ENCODE results near the gene ARSI. TPM values are rescaled to one million over a fixed set of nuclear protein-coding genes. Genes with fewer than 3 reads are reported as not detected.

Gene ARSI
- total RNA-seq = 1 to 10 TPM; 2.7 to 5.4 (median 3.9) TPM

DNA sequence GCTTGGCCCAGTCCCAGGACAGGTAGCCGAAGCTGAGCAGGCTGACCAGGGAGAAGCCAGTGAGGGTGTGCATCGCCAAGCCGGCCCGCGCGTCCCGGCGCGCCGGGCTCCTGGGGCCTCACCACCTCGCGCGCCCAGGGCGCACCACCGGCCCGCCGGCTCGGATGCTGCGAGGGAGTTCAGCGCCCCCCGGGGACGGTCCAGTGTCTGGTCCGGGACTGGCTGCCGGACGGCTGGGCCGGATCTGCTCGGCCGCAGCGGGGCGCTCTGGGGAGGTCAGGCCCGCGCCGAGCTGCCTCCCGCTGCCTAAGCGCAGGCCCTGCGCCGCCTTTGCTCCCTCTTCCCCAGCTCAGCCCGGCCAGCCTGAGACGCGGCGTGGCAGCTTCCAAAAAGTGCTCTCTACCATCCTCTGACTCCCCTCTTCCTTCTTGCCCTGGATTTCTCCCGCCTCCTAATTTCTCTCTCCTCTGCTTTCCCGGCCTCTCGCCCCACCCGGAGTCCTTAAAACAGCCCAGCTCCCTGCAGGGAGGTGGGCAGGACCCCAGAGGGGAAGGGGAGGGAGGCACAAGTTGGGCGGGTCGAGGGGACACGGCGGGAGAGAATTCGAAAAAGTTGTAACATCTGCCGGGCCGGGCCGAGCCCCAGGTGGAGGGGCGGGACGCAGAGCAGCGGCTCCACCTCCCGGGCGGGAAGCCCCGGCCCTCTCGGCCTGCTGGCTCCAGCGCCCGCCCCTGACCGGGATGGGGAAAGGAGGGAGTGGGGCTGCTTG lies at the start of gene ARSI:
ARSI (minus strand) TSS at position 605 of the 769 bp plus-strand sequence; CDS start at position 73, 532 bp downstream.
- 0% methylated on average over 29 of the region's 63 CpGs for WGBS
- TF ChIP-seq, protein P1, sequence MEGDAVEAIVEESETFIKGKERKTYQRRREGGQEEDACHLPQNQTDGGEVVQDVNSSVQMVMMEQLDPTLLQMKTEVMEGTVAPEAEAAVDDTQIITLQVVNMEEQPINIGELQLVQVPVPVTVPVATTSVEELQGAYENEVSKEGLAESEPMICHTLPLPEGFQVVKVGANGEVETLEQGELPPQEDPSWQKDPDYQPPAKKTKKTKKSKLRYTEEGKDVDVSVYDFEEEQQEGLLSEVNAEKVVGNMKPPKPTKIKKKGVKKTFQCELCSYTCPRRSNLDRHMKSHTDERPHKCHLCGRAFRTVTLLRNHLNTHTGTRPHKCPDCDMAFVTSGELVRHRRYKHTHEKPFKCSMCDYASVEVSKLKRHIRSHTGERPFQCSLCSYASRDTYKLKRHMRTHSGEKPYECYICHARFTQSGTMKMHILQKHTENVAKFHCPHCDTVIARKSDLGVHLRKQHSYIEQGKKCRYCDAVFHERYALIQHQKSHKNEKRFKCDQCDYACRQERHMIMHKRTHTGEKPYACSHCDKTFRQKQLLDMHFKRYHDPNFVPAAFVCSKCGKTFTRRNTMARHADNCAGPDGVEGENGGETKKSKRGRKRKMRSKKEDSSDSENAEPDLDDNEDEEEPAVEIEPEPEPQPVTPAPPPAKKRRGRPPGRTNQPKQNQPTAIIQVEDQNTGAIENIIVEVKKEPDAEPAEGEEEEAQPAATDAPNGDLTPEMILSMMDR (IDR thresholded peaks at IDR 0.05) = no peak
- TF ChIP-seq POLR2A (IDR thresholded peaks at IDR 0.05) (no peak), EP300 (IDR thresholded peaks at IDR 0.05) (no peak), POLR2AphosphoS5 (IDR thresholded peaks at IDR 0.05) (no peak)
- DNase-seq (ENCODE audit: low spot score in 2 of 2) = no peak
- H3K9me3 ChIP-seq = no peaks in the 10 kb centered on the region
- peaks cover 32% of the 10 kb centered on the region for H3K4me1 ChIP-seq
- no peaks in the 10 kb centered on the region for H3K36me3 ChIP-seq
- H3K27ac ChIP-seq = no peak within 1 kb of the TSS
- peak within 1 kb of the TSS; percentile 47 for H3K4me3 ChIP-seq
- H3K27me3 ChIP-seq = peaks cover 13% of the 10 kb centered on the region

DNA sequence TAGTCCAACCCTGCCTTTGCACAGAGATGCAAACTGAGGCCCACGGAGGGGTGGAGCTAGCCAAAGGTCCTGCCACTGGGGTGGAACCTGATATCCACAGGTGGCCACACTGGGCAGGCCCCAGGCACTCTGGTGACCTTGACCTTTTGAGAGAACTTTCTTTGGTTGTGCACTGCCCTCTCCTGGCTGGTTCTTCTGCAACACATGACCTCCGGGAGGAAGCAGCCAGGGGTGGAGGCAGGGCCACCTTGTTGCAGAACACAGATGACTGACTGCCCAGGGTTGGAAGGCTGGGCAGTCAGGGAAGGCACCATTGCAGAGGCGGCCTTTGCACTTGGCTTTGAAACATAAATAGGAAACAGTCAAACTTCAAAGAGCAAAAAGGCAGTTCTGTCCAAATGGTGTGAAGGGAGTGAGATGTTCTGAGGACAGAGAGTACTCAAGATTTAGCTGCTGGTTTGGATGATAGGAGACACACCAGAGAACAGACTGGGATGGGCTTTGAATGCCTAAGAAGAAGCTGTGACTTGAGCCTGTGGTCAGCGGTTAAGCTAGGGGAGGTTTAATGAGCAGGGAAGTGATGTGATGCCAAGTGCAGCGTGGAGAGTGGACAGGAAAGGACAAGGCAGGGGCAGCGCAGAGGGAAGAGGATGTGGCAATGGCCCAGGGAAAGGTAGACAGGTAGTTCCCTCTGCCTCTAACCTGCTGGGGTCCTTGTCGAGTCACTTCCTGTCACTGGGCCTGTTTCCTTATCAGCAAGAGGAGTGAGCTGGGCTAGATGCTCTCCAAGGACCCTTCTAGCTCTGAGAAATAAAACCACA lies 48.0 kb upstream of the ARSI start:
- H3K27ac ChIP-seq = no peak overlapping the region
- H3K4me1 ChIP-seq = no peaks in the 10 kb centered on the region
- H3K36me3 ChIP-seq = no peaks in the 10 kb centered on the region
- no peak for DNase-seq (ENCODE audit: low spot score in 2 of 2)
- no peaks in the 10 kb centered on the region for H3K9me3 ChIP-seq
- H3K27me3 ChIP-seq = no peaks in the 10 kb centered on the region
- H3K4me3 ChIP-seq = no peak overlapping the region
- WGBS = 62% methylated on average over 6 of the region's 7 CpGs
- TF ChIP-seq, protein P1 (IDR thresholded peaks at IDR 0.05) = peak; percentile 21 to 45
- TF ChIP-seq POLR2A (IDR thresholded peaks at IDR 0.05) (no peak), EP300 (IDR thresholded peaks at IDR 0.05) (no peak), POLR2AphosphoS5 (IDR thresholded peaks at IDR 0.05) (no peak)

DNA sequence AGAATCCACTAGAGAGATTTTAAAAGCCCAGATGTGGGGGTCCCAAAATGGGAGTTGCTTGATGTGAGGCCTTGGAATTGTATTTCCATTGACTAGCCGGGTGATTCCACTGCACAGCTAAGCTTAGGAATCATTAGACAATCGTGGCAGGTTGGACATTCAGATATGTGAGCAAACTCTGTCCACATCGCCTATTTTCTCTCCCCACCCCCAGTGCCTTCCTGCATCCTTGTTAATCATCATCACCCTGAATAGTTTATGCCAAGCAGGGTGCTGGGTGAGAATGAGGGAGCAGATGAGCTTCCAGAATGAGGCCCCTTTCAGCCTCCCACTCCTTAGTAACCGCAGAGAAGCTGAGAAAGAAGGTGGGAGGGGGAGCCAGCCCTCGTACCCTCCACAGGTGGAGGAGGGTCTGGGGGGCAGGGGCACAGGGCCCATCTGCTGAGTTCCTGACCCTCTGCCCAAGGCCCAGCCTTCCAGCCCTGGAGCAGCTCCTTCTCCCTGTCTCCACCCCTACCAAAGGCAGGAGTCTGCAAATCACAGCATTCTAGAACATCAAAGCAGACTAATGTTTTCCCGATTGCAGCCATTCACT lies 47.1 kb upstream of the ARSI start:
- no peak overlapping the region for H3K4me3 ChIP-seq
- no peaks in the 10 kb centered on the region for H3K4me1 ChIP-seq
- H3K27me3 ChIP-seq = no peaks in the 10 kb centered on the region
- no peak overlapping the region for H3K27ac ChIP-seq
- whole genome bisulfite sequencing = 83% methylated on average over 6 of the region's 6 CpGs
- TF ChIP-seq EP300 (IDR thresholded peaks at IDR 0.05) (no peak), POLR2A (IDR thresholded peaks at IDR 0.05) (no peak), POLR2AphosphoS5 (IDR thresholded peaks at IDR 0.05) (no peak)
- TF ChIP-seq, protein P1 (IDR thresholded peaks at IDR 0.05) = no peak
- no peaks in the 10 kb centered on the region for H3K9me3 ChIP-seq
- H3K36me3 ChIP-seq = no peaks in the 10 kb centered on the region
- no peak for DNase-seq (ENCODE audit: low spot score in 2 of 2)

DNA sequence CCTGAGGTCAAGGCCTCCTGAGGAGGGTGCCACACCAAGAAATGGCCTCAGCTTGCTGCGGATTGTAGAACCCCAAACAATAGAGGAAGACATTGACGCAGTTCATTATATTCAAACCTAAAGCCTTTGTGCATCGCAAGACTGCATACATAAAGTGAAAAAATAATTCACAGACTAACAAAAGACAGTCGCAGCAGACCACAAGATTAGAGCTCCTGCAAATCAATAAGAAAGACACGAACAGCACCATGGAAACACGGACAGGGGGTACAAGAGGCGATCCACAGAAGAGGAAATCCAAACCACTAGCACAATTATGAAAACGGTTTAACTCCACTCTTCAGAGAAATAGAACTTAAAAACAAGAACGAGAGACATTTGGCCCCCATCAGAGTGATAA lies 44.7 kb upstream of the ARSI start:
- no peaks in the 10 kb centered on the region for H3K4me1 ChIP-seq
- H3K27me3 ChIP-seq = no peaks in the 10 kb centered on the region
- no peaks in the 10 kb centered on the region for H3K36me3 ChIP-seq
- no peak overlapping the region for H3K27ac ChIP-seq
- 83% methylated on average over 9 of the region's 9 CpGs for WGBS
- TF ChIP-seq, protein P1 (IDR thresholded peaks at IDR 0.05) = no peak
- H3K9me3 ChIP-seq = no peaks in the 10 kb centered on the region
- no peak for DNase-seq (ENCODE audit: low spot score in 2 of 2)
- H3K4me3 ChIP-seq = no peak overlapping the region

DNA sequence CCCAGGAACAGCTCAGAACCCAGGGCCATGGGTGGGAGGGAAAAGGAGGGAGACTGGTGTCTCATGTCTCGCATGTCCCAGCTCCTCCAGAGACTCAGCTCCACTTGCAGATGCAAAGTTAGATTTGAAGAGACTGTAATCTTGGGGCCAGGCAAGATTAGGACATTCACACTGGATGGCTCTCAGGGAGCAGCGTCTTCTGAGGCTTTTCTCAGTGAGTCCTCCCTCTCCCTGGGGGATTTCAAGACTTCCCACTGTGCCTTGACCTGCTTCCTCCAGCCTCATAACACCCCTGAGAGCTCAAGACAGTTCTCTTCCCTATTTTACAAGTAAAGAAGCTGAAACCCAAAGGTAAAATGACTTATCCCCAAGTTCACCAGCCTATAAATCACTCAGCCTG lies 44.3 kb upstream of the ARSI start:
- WGBS = 95% methylated on average over 2 of the region's 2 CpGs
- TF ChIP-seq POLR2AphosphoS5 (IDR thresholded peaks at IDR 0.05) (no peak), POLR2A (IDR thresholded peaks at IDR 0.05) (no peak), EP300 (IDR thresholded peaks at IDR 0.05) (no peak)
- TF ChIP-seq, protein P1 (IDR thresholded peaks at IDR 0.05) = no peak

More for the DNA sequence above, 44.3 kb upstream of the ARSI start:
- Histone ChIP-seq H3K27ac (no peak overlapping the region), H3K36me3 (no peaks in the 10 kb centered on the region), H3K4me1 (no peaks in the 10 kb centered on the region), H3K4me3 (no peak overlapping the region), H3K27me3 (no peaks in the 10 kb centered on the region), H3K9me3 (no peaks in the 10 kb centered on the region)
- DNase-seq (ENCODE audit: low spot score in 2 of 2) = no peak
